ENCODE results near the gene C20orf204.

The C20orf204 gene

DNA sequence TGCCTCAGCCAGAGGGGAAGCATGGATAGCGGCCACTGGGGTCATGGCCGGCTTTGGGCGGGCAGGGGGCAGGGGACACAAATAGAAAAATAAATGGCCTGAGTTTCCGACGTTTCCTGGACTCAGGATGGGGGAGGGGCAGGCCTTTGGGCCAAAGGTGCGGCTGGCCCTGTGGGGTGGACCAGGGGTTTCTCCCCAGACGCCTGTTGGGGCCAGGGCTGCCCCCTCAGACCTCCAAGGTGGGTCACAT is 20.6 kb downstream of the C20orf204 start:
- DNase-seq (ENCODE audit: low spot score): no peak

DNA sequence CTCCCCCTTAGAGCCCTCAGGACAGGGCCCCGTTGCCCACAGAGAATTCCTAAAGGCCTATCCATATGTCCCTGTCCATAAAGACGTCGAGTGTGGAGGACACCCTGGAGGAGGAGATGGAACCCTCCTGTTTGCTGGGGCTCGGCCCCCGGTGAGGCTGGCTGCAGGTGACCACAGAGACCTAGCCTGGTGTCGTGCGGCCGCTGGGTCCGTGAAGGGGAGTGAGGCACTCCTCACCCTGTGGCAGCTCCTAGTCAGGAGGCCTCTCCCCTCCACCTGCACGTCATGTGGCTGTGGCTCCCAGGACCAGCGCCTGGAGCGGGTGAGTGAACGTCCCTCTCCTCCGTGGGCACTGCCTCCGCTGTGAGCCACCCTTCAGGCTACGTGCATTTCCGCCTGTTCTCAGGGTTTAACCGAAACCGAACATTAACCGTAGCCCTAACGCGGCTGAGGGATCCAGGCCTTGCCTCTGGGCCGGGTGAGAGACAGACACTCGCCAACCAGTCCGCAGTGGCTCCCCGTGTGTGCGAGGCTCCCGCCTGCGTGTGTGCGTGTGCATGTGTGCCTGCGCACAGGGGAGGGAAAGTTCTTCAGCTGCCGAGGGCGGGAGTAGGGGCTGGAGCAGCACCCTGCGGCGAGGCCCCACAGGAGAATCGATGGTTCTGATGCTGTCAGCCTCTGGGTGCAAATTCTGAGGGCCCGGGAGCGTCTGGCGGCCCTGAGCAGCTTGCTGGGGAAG is 21.1 kb downstream of the C20orf204 start:
- no peak for DNase-seq (ENCODE audit: low spot score)

DNA sequence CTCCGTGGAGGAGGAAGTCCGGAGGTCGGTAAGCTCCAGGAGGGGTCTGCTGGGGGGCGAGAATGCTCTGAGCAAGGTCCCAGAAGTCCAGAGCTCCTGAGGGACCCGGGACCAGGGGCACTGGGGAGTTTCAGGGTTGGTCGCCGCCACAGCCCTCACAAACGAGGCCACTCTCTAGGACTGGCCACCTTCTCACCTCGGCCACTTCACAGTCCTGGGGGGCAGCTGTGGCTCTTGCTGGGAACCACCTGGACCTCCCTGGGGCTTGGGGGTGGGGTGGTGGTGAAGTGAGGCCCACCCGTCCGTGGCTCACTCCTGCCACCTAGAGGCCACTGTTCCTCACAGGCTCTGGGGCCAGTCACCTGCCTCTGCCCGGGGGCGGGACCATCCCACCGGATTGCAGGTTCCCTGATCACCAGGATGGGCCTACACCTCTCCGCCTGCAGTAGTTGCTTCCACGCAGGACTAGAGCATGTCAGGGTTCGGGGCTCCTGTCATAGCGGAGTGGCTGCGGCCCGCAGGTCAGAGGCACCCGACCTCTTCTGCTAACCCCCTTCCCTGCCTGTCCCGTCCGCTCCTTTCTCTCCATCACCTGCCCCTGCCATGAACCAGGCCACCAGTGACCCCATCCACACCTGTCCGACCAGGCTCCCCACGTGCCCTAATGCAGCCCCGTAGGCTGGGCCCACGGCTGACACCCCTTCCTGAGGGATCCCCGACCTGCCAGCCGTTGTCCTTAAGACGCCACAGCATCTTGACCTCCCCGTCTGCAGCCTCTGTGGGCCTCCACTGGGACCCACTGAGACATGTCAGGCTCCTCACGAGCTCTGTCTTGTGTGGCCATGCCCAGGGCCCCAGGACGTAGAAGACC is 21.9 kb downstream of the C20orf204 start:
- peak; percentile 99 for DNase-seq (ENCODE audit: low spot score)

DNA sequence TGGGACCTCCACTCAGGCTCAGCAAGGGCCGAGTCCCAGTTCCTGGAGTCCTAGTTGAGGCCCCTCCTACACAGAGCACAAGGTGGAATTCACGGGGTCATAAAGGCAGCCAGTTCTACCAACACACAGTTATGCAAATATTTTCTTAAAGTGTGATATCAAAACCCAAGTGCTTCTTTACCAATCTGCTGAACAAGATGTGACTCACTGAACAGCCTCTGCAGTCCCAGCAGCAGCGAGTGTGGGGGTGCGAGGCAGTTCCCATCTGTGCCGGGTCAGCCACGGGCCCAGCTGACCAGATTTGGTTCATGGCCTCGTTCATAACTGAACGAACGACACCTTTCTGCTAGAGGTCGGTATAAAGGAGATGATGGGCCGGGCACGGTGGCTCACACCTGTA is 22.6 kb downstream of the C20orf204 start:
- DNase-seq (ENCODE audit: low spot score): no peak

DNA sequence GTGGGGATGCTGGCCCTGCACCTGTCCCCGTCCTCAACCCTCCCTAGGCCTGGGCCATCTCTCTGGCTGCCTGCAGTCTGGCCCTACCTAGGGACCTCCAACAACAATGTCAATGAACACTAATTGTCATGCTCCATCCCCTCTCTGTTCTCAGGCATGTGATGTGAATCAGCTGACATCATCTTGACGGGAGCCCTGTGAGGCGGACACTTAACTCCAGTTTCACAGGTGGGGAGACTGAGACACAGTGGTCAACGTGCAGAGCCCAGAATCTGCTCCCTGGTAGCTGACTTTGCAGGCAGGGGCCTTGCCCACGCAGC is 26.3 kb downstream of the C20orf204 start:
- DNase-seq (ENCODE audit: low spot score): no peak

DNA sequence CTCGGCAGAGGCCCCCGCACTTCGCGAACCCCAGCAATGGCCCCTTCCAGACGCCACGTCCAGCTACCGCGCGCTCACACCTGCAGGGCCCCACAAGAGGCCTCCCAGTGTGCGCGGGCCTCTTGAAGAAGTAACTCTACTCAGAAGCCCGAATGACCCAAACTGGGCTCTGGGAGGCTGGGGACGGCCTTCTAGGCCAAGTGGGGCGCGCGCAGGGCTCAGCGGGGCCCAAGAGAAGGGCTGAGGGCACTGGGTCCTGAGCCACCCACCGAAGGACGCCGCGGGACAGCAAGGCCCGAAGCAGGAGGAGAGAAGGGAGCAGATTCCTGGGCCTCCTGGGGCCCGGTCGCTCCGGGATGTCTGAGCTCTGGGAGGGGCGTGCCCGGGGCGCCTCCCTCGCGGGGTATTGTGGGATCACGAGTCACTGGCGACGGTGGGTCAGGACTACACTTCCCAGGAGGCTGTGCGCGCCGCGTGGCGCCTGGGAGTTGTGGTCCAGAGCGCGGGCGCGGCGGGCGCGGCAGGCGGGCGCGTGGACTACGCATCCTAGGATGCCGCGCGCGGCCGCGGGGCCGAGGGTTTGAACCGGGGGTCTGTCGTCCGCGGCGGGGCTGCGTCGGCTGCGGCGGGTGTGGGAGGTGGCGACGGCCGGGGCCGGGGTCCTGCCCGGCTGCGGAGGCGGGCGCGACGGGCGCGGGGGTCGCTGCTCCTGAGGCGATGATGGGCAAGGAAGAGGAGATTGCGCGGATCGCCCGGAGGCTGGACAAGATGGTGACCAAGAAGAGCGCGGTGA is 26.8 kb downstream of the C20orf204 start, which contains the start of gene TCEA2:
Gene TCEA2 (plus strand): TSS at position 603 of the 793 bp plus-strand sequence. CDS start 115 bp downstream, at position 718.
- peak; percentile 99 for DNase-seq (ENCODE audit: low spot score)

DNA sequence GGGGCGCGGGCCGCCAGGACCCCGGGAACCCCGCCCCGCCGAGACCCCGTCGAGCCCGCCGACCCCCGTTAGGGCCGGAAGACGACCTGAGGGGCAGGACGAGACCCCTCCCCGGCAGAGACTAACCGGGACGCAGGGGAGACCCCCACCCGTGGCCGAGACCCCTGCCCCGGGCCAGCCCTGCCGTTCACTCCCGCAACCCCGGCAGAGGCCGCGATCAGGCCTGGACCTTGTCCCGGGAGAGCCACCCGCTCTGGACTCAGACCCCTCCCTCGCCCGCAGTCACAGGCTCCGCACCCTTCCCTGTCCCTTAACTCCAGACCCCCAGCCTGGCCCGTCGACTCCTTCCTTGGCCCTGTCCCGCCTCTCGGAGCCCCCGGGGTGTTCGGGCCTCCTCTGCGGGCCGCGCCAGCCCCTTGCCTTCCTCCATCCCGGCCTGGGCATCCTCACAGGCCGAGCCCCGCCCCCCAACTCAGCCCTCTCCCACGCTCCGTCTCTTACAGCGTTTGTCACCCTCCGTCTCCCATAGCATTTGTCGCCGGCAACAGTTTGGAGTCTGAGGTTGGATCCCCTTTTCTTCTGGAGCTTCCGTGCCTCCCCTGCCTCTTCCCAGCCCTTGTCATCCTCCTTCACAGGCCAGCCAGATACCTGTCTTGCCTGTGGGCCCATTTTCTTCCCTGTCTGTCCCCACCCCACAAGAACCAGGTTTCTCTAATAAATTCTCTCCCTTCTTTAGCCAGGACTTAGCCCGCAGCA is 27.6 kb downstream of the C20orf204 start:
- peak; percentile 60 for DNase-seq (ENCODE audit: low spot score)

DNA sequence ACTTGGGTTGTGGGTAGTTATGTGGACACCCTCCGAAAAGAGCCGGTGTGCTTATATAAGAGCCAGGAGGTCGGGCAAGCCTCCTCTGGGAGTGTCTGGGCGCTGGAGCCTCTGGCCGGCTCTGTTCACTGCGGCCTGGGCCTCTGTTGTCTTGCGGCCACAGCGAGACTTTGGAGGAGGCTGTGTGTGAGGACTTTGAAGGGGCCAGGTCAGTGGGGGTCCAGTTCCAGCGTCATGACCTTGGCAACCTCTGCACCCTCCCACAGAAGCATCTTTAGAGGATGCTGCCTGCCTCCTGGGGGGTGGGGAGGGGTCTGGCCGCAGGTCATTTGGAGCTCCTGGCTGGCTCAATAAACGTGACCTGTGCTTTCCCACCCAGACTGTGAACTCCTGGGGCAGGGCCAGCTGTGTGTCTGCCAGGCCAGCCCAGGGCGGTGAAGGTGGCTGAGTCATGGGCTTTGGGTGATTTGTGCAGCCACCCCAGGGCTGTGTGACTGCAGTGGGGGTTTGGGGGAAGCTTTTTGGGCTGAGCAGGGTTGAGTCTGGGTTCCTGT is 28.2 kb downstream of the C20orf204 start:
- no peak for DNase-seq (ENCODE audit: low spot score)

DNA sequence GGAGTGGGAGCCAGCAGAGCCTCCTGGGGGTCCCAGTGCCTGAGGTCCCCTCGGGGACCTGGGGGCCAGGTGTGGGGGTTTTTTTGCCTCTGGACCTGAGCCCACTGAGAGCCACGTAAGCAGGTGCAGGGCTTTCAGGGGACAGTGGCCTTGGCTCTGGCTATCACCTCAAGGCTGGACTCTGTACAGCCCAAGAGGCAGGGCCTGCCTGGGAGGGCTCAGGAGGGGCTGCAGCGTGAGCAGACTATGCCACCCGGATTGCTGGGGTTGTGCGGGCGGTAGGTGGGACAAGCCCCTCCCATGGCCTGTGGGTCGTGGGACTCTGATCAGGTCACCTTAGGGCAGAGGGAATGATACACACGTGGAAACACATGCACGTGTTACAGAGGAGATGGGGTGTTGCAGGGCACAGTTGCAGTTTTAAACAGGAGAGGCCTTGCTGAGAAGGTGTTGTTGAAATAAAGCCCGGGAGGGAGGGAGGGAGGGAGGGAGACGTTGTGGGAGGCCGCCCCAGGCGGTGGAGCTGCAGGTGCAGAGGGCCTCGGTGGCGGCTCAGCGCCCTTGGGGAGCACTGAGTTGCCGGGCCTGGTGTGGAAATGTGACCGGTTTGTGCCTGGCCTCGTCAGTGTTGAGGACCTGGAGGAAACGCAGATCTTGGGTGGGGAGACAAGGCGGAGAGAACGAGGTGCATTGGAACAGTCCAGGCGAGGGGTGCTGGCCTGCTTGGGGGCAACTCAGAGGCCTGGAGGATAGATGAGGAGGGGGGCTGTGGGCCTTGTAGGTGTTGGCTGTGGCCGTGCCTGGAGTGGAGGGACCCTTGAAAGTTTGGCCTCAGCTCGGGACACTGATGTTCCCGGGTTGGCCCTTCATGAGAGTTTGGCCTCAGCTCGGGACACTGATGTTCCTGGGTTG is 29.3 kb downstream of the C20orf204 start:
- no peak for DNase-seq (ENCODE audit: low spot score)

DNA sequence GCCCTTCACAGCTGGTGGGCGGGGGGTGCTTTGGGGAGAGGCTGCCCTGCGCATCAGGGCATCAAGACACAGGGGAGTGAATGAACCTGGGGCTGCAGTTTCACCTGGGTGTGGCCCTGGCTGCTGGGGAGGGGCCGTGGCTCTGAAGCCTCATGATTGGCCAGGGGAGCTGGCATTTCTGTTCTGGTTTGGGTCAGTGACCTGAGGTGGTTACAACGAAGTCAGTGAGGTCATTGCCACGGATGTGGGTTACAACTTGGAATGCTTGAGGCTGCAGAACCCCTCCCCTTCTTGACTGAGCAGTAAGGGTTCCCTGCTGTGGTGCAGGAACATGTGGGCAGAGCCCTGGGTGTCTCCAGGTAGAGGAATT is 30.0 kb downstream of the C20orf204 start:
- no peak for DNase-seq (ENCODE audit: low spot score)

DNA sequence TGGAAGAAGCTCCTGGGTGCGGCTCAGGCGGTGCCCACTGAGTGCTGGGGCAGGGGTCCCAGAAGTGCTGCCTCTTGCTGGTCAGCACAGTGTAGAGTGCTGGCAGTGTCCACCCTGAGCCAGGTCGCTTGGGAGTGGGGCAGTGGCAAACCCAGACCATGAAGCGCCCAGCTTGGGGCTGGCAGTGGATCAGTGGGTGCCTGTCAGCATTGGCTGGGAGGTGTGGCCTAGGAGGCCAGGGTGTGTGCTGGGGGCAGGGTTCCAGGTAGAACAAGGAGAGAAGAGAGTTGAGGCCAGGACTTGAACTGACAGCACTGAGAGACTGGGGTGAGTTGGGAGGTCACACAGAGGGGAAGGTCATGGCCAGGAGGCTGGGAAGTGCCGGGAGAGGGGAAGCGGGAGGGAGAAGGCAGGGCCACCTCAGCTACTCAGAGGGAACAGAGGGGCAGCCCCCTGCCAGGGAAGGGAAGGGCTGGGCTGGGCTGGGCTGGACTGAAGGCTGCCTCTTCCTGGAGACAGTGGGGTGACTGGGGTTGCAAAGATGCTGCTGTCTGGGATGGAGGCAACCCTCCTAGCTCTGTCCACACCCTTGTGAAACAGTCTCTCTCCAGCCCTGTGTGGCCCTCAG is 31.1 kb downstream of the C20orf204 start:
- no peak for DNase-seq (ENCODE audit: low spot score)

DNA sequence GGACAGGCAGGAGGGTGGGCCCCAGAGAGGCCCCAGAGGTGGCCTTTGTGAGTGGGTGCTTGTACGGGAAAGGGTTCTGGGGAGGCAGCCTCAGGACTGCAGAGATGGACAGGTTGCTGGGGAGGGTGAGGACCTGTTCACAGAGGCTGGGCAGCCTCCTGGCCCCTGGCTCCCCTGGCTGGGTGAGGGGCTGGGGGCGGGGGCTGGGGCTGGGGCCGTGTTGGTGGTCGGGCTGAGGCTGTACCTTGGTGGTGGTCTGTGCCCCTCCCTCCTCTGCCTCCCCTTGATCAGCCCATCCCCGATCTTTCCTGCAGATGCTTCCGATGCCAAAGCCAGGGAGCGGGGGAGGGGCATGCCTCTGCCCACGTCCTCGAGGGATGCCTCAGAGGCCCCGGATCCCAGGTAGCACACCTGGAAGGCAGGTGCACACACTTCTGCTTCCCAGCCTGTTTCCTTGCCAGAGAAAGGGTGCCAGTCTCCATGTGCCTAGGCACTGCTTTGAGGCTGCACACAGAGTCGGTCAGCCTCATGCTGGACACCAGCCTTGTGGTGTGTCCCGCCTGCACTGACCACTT is 31.8 kb downstream of the C20orf204 start:
- DNase-seq (ENCODE audit: low spot score): no peak

DNA sequence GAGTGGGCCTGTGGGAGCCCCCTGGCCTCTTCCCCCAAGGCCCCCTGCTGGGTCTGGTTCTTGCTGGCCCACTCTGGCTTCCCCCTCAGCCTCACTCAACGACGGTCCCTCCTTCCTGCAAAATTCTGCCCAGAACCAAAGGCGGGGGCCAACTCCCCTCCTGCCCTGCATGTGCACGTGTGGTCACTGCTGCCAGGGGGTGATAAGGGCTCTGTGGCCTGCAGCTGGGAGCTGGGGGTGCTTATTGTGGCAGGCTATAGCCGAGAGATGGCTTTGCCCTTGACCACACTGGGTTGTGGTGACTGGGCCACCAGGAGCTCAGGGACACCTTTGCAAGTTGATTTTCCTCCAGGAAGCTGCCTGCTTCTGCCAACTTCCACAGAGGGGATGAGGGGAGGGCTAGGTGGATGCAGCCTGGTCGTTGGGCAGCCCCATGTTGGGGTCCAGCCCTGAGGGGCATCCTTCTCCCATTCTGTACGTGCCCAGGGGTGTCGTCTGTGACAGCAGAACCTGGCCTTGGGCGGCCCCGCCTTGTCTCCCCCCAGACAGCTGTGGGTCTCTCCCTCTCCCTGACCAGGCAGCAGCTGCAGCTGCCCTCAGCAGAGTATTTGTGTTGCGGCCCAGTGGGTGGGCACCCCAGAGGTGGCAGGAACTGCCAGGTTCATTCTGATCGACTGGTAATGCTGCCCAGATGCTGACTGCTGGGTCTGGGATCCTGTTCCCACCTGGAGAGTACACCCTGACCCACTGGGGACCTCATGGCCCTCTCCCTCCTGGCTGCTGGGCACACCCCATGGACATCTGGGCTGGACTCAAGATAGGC is 32.6 kb downstream of the C20orf204 start:
- DNase-seq (ENCODE audit: low spot score): no peak

DNA sequence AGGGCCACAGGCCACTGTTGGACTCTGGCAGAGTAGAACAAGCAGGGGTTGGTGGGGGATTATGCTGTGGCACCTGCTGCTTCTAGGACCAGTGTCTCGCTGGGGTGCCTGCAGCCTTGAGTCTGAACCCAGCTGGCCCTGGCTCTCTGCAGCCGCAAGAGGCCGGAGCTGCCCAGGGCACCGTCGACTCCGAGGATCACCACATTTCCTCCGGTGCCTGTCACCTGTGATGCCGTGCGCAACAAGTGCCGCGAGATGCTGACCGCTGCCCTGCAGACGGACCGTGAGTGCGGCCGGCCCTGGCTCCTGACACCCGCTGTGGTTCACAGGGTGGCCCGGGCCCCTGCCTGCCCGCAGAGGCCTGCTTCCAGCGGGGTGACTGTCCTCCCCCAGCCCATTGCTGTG is 33.2 kb downstream of the C20orf204 start:
- DNase-seq (ENCODE audit: low spot score): no peak

DNA sequence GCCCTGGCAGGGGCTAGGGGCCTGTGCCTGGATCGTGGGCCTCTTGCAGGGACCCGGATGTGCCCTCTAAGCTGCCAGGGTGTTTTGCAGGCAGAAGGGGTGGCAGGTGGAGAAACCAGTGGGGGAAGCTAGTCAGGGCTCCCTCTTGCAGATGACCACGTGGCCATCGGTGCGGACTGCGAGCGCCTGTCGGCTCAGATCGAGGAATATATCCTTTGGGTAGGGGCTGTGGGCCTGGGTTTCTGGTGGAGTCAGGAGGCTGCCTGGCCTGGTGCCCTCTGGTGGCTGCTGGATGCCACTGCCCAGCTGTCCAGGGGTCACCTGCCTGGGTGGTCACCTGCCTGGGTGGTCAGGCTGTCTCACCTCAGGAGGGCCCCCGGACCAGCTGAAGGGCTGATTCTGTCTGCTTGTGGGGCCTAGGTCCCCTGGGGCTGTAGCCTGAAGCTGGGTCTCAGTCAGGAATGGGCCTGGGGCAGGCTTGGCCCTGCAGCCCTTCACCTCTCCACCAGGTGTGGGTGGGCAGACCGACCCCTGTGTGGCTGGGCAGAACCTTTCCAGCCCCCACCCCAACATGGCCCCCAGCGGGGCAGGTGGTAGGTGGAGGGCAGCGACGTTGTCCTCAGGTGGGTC is 33.7 kb downstream of the C20orf204 start:
- peak; percentile 97 for DNase-seq (ENCODE audit: low spot score)

DNA sequence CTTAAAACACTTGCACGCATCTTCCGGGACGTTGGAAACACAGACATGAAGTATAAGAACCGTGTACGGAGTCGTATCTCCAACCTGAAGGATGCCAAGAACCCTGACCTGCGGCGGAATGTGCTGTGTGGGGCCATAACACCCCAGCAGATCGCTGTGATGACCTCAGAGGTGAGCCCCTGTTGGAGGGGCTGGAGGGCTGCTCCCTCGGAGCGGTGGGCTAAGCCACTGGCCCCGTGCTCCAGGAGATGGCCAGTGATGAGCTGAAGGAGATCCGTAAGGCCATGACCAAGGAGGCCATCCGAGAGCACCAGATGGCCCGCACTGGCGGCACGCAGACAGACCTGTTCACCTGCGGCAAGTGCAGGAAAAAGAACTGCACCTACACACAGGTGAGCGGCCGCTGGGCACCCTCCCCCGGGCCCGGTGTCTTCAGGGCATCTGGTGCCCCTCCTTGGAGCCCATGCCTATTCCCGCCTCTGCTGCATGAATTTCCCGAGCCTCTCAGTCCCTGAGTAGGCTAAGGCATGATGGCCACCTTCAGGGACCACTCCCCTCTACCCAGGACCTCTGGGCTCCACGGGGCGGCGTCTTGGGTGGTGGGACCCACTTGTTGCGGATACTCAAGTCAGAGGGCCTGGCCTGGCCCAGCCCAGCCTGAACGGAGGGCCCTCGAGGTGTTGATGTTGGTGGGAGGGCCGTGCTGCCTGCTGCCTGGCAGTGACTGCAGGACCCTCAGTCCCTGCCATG is 34.4 kb downstream of the C20orf204 start:
- no peak for DNase-seq (ENCODE audit: low spot score)

DNA sequence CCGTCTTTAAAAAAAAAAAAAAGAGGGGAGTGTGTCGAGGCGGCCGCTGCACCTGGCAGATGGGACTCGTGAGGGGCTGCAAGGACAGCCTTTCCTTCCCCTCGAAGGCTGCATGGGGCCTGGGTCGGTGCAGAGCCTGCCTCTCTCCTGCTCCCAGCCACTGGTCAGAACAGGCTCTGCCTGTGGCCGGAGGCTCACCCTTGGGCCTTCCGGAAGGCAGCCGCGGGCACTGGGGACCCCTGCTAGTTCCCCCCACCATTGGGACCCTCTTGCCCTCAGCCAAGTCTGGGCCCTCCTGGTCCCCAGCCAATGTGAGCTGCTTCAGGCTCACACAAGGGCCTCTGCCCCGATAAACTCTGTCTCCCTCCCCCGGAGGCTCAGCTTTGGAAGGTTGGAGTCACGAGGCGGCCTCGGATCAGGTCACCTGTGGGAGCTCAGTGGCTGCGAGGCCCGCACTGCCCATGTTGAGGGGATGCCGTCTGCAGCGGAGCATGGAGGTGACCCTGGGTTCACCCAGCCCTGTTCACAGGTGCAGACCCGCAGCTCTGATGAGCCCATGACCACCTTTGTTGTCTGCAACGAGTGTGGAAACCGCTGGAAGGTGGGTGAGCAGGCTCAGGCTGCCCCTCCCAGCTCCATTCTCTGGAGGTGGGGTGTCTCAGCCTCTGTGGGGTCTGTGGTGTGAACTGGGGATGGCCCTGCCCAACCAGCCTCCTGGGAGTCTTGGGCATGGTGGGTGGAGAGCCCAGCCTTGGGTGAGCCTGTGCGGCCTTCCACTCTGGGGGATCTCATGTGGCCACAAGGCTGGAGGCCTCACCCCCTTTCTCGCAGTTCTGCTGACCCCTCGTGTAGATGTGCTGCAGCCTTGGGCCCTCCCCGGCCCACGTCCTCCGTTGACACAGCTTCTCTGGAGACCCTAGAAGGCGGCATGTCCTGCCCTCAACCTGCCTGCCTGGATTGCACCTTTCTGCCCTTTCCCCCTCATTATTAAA is 35.7 kb downstream of the C20orf204 start:
- DNase-seq (ENCODE audit: low spot score): no peak
